GM12878 (cell line): ENCODE data around the gene COL1A2. TPM values are rescaled to one million over a fixed set of nuclear protein-coding genes. Genes with fewer than 3 reads are reported as not detected.

ENCODE experiments used
- ATAC-seq: fragments of 200-7000 bp; cut with Tn5 transposase; 3 replicates; pipeline ENCODE4 v1.9.1; 2020; ENCODE audit warnings: mild to moderate bottlenecking, moderate library complexity
- Bru-seq: library from RNA; stranded (reverse); fragments of 400-500 nt; gene quantifications from one replicate; lab custom pipeline; 2021; lab: Mats Ljungman, UMichigan
- BruChase-seq, 2 experiments: library from RNA; stranded (reverse); fragments of 400-500 nt; gene quantifications; one replicate each; lab custom pipeline; 2021; lab: Mats Ljungman, UMichigan
- BruUV-seq: library from RNA; stranded (reverse); fragments of 400-500 nt; replicated peaks from 2 replicates; lab custom pipeline; 2021; lab: Mats Ljungman, UMichigan
- CTCF ChIA-PET: fragments of 300-600 bp; sonication (Branson Sonifier 250); formaldehyde crosslinking; extraction: SDS; loops from one replicate; lab custom pipeline; 2021; ENCODE audit warnings: inconsistent platforms; lab: Yijun Ruan, JAX
- POLR2A ChIA-PET: fragments of 350-600 bp; formaldehyde crosslinking; extraction: SDS; loops from one replicate; lab custom pipeline; 2021; ENCODE audit warnings: inconsistent platforms; lab: Charles Lee
- RAD21 ChIA-PET: fragments of 300-600 bp; sonication (Branson Sonifier 250); formaldehyde crosslinking; loops from one replicate; lab custom pipeline; 2023; ENCODE audit warnings: antibody characterized with exemption; ENCODE audit not compliant: unreplicated experiment; lab: Charles Lee
- SMC1A ChIA-PET: fragments of 300-600 bp; sonication (Branson Sonifier 250); formaldehyde crosslinking; loops from one replicate; lab custom pipeline; 2023; ENCODE audit not compliant: unreplicated experiment, uncharacterized antibody; lab: Charles Lee
- DNase-seq: peaks from one replicate; pipeline ENCODE4 v3.0.0-alpha.2; 2011; ENCODE audit warnings: low read depth, low spot score
- FAIRE-seq: peaks from 3 replicates; lab custom pipeline; 2011; peaks lifted over from hg19 to GRCh38; lab: Jason Lieb, UNC
- H2AFZ ChIP-seq: 2 replicates; pipeline ENCODE4 v1.6.0; 2011; ENCODE audit warnings: low read depth, low read length, control low read depth; ENCODE audit not compliant: control insufficient read depth
- H3K27ac ChIP-seq: 2 replicates; pipeline ENCODE4 v1.5.1; 2011; ENCODE audit warnings: control low read depth; ENCODE audit not compliant: control insufficient read depth, insufficient read depth
- H3K27me3 ChIP-seq, 2 experiments: replicated peaks in 1 of 2; 2 replicates each; pipeline versions ENCODE4 v1.6.0 to v1.6.1; 2011; ENCODE audit warnings: low read length in 1 of 2; ENCODE audit not compliant: control insufficient read depth in 2 of 2, insufficient read depth in 2 of 2
- H3K36me3 ChIP-seq, 2 experiments: 2 replicates each; pipeline ENCODE4 v1.5.1; 2011; ENCODE audit warnings: low read length in 1 of 2; ENCODE audit not compliant: control insufficient read depth in 2 of 2, insufficient read depth in 2 of 2
- H3K4me1 ChIP-seq: 2 replicates; pipeline ENCODE4 v1.6.1; 2011; ENCODE audit warnings: mild to moderate bottlenecking, low read length, moderate library complexity, mixed read lengths; ENCODE audit not compliant: control insufficient read depth, insufficient read depth
- H3K4me2 ChIP-seq: 2 replicates; pipeline ENCODE4 v1.6.0; 2011; ENCODE audit warnings: control low read depth; ENCODE audit not compliant: control insufficient read depth, insufficient read depth
- H3K4me3 ChIP-seq: fragments of 200-600 bp; sonication (generic); 2 replicates; pipeline ENCODE4 v1.5.1; 2016
- H3K79me2 ChIP-seq: 2 replicates; pipeline ENCODE4 v1.6.0; 2011; ENCODE audit warnings: low read length; ENCODE audit not compliant: control insufficient read depth, insufficient read depth
- H3K9ac ChIP-seq: 2 replicates; pipeline ENCODE4 v1.8.0; 2011; ENCODE audit warnings: low read length, control low read depth, mixed read lengths; ENCODE audit not compliant: control insufficient read depth, insufficient read depth
- H3K9me3 ChIP-seq: replicated peaks from 3 replicates; pipeline ENCODE4 v1.5.1; 2011; ENCODE audit warnings: mild to moderate bottlenecking, low read length; ENCODE audit not compliant: control insufficient read depth, insufficient read depth
- H4K20me1 ChIP-seq: 2 replicates; pipeline ENCODE4 v1.6.0; 2011; ENCODE audit not compliant: control insufficient read depth, insufficient read depth
- BHLHE40 ChIP-seq, 2 experiments: fragments of 450-650 bp in 1 of 2; IDR thresholded peaks; 2 replicates each; pipeline ENCODE4 v1.6.1; 2011 to 2017; ENCODE audit warnings: low read depth in 2 of 2, borderline replicate concordance in 1 of 2, improper control_type of control experiment in 1 of 2, low read length in 1 of 2, mild to moderate bottlenecking in 1 of 2
- BRCA1 ChIP-seq: IDR thresholded peaks from 2 replicates; pipeline ENCODE4 v1.6.1; 2011; ENCODE audit warnings: low read depth, low read length, improper control_type of control experiment
- CEBPZ ChIP-seq: fragments of 150-350 bp; IDR thresholded peaks from 2 replicates; pipeline ENCODE4 v1.6.1; 2016; ENCODE audit warnings: low read depth, low read length
- E2F4 ChIP-seq: IDR thresholded peaks from 2 replicates; pipeline ENCODE4 v1.6.1; 2012; ENCODE audit warnings: low read depth, low read length, improper control_type of control experiment
- POLR2AphosphoS2 ChIP-seq: IDR thresholded peaks from 2 replicates; pipeline ENCODE4 v1.6.1; 2011; ENCODE audit warnings: low read depth, mild to moderate bottlenecking, low read length, improper control_type of control experiment, moderate library complexity
- REST ChIP-seq: IDR thresholded peaks from 2 replicates; pipeline ENCODE4 v1.6.1; 2012; ENCODE audit warnings: mild to moderate bottlenecking, low read depth, low read length
- SIN3A ChIP-seq: IDR thresholded peaks from 2 replicates; pipeline ENCODE4 v1.6.1; 2012; ENCODE audit warnings: low read depth, low read length, improper control_type of control experiment
- TARDBP ChIP-seq: IDR thresholded peaks from 2 replicates; pipeline ENCODE4 v1.6.1; 2016; ENCODE audit warnings: borderline replicate concordance
- TCF3 ChIP-seq: IDR thresholded peaks from 2 replicates; pipeline ENCODE4 v1.6.1; 2012; ENCODE audit warnings: low read depth, mild to moderate bottlenecking, low read length, borderline replicate concordance; ENCODE audit not compliant: insufficient read depth
- TCF7 ChIP-seq: IDR thresholded peaks from 2 replicates; pipeline ENCODE4 v1.6.1; 2014; ENCODE audit warnings: antibody characterized with exemption, borderline replicate concordance
- WGBS: methylation state at CpG from one replicate; pipeline ENCODE4 v1.1.6; 2016; ENCODE audit warnings: low lambda C conversion rate; ENCODE audit not compliant: insufficient replicate concordance, insufficient coverage; ENCODE audit errors: missing lambda C conversion rate; 5-methylcytosine and 5-hydroxymethylcytosine counted together
- in situ Hi-C: fragments of 300-500 bp; cut with MboI; formaldehyde crosslinking; loops from 9 replicates; pipeline ENCODE4 v1.14.3; 2018; ENCODE audit warnings: mixed read lengths
- intact Hi-C: fragments of 100-400 bp; cut with micrococcal nuclease; formaldehyde crosslinking; loops from one replicate; pipeline ENCODE4 v1.14.2; 2022; ENCODE audit not compliant: unreplicated experiment
- long read RNA-seq, 2 experiments: library from polyadenylated mRNA; unstranded; transcript quantifications; one replicate each; pipeline ENCODE4 v2.0.0, GENCODE V29; 2019 to 2020
- polyA minus RNA-seq, 3 experiments: library from RNA; depleted of rRNA, polyadenylated mRNA; stranded (reverse); fragments of >200 nt; gene quantifications; 2 replicates each; pipeline ENCODE4 v1.2.3, GENCODE V29; 2011
- polyA plus RNA-seq, 11 experiments: library from polyadenylated mRNA; depleted of rRNA in 4 of 11; unstranded in 6 of 11; stranded (reverse) in 5 of 11; fragments of >200 nt; fragmentation: Nextera tagmentation in 4 of 11; fragmentation: Illumina TruSeq in 1 of 11; extraction: Ambion mirVana in 4 of 11; extraction: Trizol in 1 of 11; gene quantifications; 1 replicate in 1 of 11; 2 replicates in 10 of 11; pipeline versions ENCODE4 v1.2.1 to v1.2.3, GENCODE V29; 2011 to 2016; ENCODE audit warnings: inconsistent platforms in 2 of 11, missing spikeins in 2 of 11, low read depth in 1 of 11
- total RNA-seq, 4 experiments: library from RNA; depleted of rRNA in 3 of 4; stranded (reverse); fragments of >200 nt in 3 of 4; fragmentation: Illumina TruSeq in 1 of 4; extraction: Trizol in 1 of 4; gene quantifications; 2 replicates each; pipeline versions ENCODE4 v1.2.1 to v1.2.3, GENCODE V29; 2013 to 2021

COL1A2 gene
- total RNA-seq (2013; cell fraction: nucleolus; rRNA removed): 0.54 TPM in 1 of 2 replicates, not detected in the other
- total RNA-seq (2014; rRNA removed) (not detected in 2 replicates), total RNA-seq (2014; rRNA removed; fragmentation: Illumina TruSeq; extraction: Trizol) (not detected in 2 replicates), total RNA-seq (2021) (2.1 and 2.5 TPM in 2 replicates), polyA plus RNA-seq (2011; rRNA removed) (0.03 TPM in 1 of 2 replicates, not detected in the other), polyA plus RNA-seq (2014; fragmentation: Illumina TruSeq; extraction: Trizol) (not detected in 2 replicates), polyA plus RNA-seq (2014; fragmentation: Nextera tagmentation; extraction: Ambion mirVana) (under 1 TPM in 1 of 2 experiments, not detected in 1; 0.05 TPM), polyA plus RNA-seq (2014; rRNA removed) (0.06 TPM in 1 of 2 replicates, not detected in the other), polyA plus RNA-seq (2016; fragmentation: Nextera tagmentation; extraction: Ambion mirVana) (1 to 10 TPM; 1.5 to 1.9 TPM), polyA minus RNA-seq (2011; rRNA and poly(A)+ RNA removed) (not detected in 2 replicates), Bru-seq, nascent RNA (percentile 3 among the genes with signal in this experiment), BruChase-seq, experiment 1, labeled RNA remaining after a 6-hour chase (not detected), BruChase-seq, experiment 2, labeled RNA remaining after a 2-hour chase (not detected)
- polyA plus RNA-seq (2011; ENCODE audit: low read depth): not detected
- polyA plus RNA-seq (2011; cell fraction: cytosol; rRNA removed): not detected in 2 replicates
- polyA plus RNA-seq (2011; cell fraction: nucleus; rRNA removed): not detected in 2 replicates
- polyA plus RNA-seq (2012): 0.04 and 0.06 TPM in 2 replicates
- not detected in 2 replicates for polyA minus RNA-seq (2011; cell fraction: cytosol; rRNA and poly(A)+ RNA removed)
- not detected in 2 replicates for polyA minus RNA-seq (2011; cell fraction: nucleus; rRNA and poly(A)+ RNA removed)
- long read RNA-seq, experiment 1: 0 reads
- long read RNA-seq, experiment 2: 0 reads

- Histone ChIP-seq H3K27ac (no peak within 1 kb of the TSS), H3K9ac (no peak within 1 kb of the TSS), H3K4me1 (no peaks in the 10 kb centered on the region), H3K4me3 (peak within 1 kb of the TSS; percentile 11; the same call in 1 of the 2 replicates), H3K4me2 (peak within 1 kb of the TSS; percentile 51), H3K79me2 (no peaks in the 10 kb centered on the region), H2AFZ (peak within 1 kb of the TSS; percentile 42), H4K20me1 (no peaks in the 10 kb centered on the region), H3K36me3 (no peaks in the 10 kb centered on the region), H3K27me3 (peaks cover 2 to 3% of the 10 kb centered on the region in 2 experiments; a peak in 2 of 4 replicates), H3K9me3 (no peaks in the 10 kb centered on the region)
- ChIA-PET POLR2A (no interaction called here), CTCF (interaction anchor here (0.5 to 1.8 kb wide), 32 partner anchors 8 to 1292 kb away, joined by 3 to 23 read pairs (median 4); no protein-coding TSS in a partner anchor), RAD21 (interaction anchor here (0.7 to 1.7 kb wide), 17 partner anchors 8 to 1314 kb away, joined by 3 to 10 read pairs (median 3); no protein-coding TSS in a partner anchor), SMC1A (interaction anchor here (0.6 to 2.6 kb wide), 18 partner anchors 9 to 773 kb away, joined by 3 to 11 read pairs (median 4); no protein-coding TSS in a partner anchor)
- no TSS peak for BruUV-seq
- ATAC-seq (peak; percentile 53), FAIRE-seq (no peak), DNase-seq (no peak)
- 15% methylated on average over 32 of the region's 32 CpGs for WGBS
- in situ Hi-C loops (loop anchor here (5.0 kb wide), 1 partner anchor 597 kb away; no protein-coding TSS in a partner anchor), intact Hi-C loops (loop anchor here (1.0 to 10.0 kb wide), 9 partner anchors 107 to 952 kb away; no protein-coding TSS in a partner anchor)
- no peak for TF ChIP-seq POLR2AphosphoS2
- no peak for TF ChIP-seq TCF3
- peak; percentile 67 for TF ChIP-seq REST
- no peak for TF ChIP-seq SIN3A
- no peak for TF ChIP-seq TARDBP
- no peak for TF ChIP-seq CEBPZ
- TF ChIP-seq BRCA1: no peak
- TF ChIP-seq BHLHE40 (IDR thresholded peaks at IDR 0.05; ENCODE audit: borderline replicate concordance in 1 of 2, low read depth in 2 of 2, low read length in 1 of 2): no peak
- TF ChIP-seq TCF7: peak; percentile 58; the same call in 1 of the 2 replicates
- TF ChIP-seq E2F4: no peak
Measured at GRCh38 chr7:94394437-94395140, at the start of gene COL1A2. Gene COL1A2, plus strand, starts transcription at chr7:94394895. Its CDS starts 137 bp downstream, at chr7:94395032.
